ENCODE data around the gene LCOR. TPM values are rescaled to one million over a fixed set of nuclear protein-coding genes. Genes with fewer than 3 reads are reported as not detected.

Gene LCOR
- 1,000 to 10,000 TPM in 1 of 4 donors, 100 to 1,000 TPM in 1, 10 to 100 TPM in 1, 1 to 10 TPM in 1; 7.7 to 2,027 (median 132) TPM for total RNA-seq

GRCh38 chr10:96831867-96832720, at the start of gene LCOR:
LCOR (plus strand) TSS chr10:96832298; CDS start chr10:96949058, 116,760 bp downstream.
- TF ChIP-seq CTCF (IDR thresholded peaks at IDR 0.05), result peak in 2 of 4 experiments; percentile 13 to 25
- TF ChIP-seq POLR2A (IDR thresholded peaks at IDR 0.05), result peak; percentile 67 to 79
- intact Hi-C loops (cut with DNase I; ENCODE audit: low total_unique reads), result loop anchor here (10.0 kb wide), 1 partner anchor 457 kb away; no protein-coding TSS in a partner anchor

DNA sequence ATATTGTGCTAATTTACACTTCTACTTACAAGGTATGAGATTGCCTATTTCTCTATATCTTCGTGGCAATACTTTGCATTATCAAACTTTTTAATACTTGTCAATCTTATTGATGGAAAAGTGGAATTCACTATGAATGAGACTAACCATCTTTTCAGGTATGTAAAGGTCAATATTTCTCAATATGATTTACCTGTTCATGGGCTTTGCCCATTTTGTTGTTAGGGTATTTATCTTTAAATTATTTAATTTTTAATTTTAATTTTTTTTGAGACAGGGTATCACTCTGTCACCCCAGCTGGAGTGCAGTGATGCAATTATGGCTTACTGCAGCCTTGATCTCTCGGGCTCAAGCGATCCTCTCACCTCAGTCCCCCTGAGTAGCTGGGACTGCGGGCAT, 47.8 kb upstream of the LCOR start:
- Histone ChIP-seq H3K27me3 (no peaks in the 10 kb centered on the region), H3K36me3 (no peaks in the 10 kb centered on the region), H3K9me3 (no peaks in the 10 kb centered on the region), H3K27ac (no peak overlapping the region), H3K4me1 (no peaks in the 10 kb centered on the region), H3K4me3 (no peak overlapping the region)
- TF ChIP-seq POLR2A (IDR thresholded peaks at IDR 0.05), result no peak
- no peak for TF ChIP-seq CTCF (IDR thresholded peaks at IDR 0.05)
- DNase-seq, result no peak
- intact Hi-C loops (cut with DNase I; ENCODE audit: low total_unique reads), result no loop called here

More at GRCh38 chr10:96831867-96832720, at the start of gene LCOR:
- Histone ChIP-seq H3K4me3 (peak within 1 kb of the TSS; percentile 73 to 89), H3K4me1 (peaks cover 0 to 5% of the 10 kb centered on the region in 2 donors), H3K27ac (peak within 1 kb of the TSS; percentile 99), H3K36me3 (no peaks in the 10 kb centered on the region), H3K27me3 (no peaks in the 10 kb centered on the region), H3K9me3 (no peaks in the 10 kb centered on the region)
- peak; percentile 84 to 87 for DNase-seq

- Histone ChIP-seq H3K36me3 (no peaks in the 10 kb centered on the region), H3K4me3 (no peak overlapping the region), H3K27ac (no peak overlapping the region), H3K4me1 (no peaks in the 10 kb centered on the region), H3K27me3 (no peaks in the 10 kb centered on the region), H3K9me3 (no peaks in the 10 kb centered on the region)
- TF ChIP-seq POLR2A (IDR thresholded peaks at IDR 0.05) (no peak), CTCF (IDR thresholded peaks at IDR 0.05) (no peak)
- DNase-seq, result no peak
- intact Hi-C loops (cut with DNase I; ENCODE audit: low total_unique reads), result no loop called here
Measured at GRCh38 chr10:96789571-96790108, 42.5 kb upstream of the LCOR start.

GRCh38 chr10:96791902-96792301, 40.2 kb upstream of the LCOR start:
- no peak for TF ChIP-seq CTCF (IDR thresholded peaks at IDR 0.05)
- TF ChIP-seq POLR2A (IDR thresholded peaks at IDR 0.05), result no peak
- no peak overlapping the region for H3K27ac ChIP-seq

More at GRCh38 chr10:96791902-96792301, 40.2 kb upstream of the LCOR start:
- no peak overlapping the region for H3K4me3 ChIP-seq
- intact Hi-C loops (cut with DNase I; ENCODE audit: low total_unique reads), result no loop called here
- no peaks in the 10 kb centered on the region for H3K4me1 ChIP-seq
- H3K36me3 ChIP-seq, result no peaks in the 10 kb centered on the region
- no peaks in the 10 kb centered on the region for H3K27me3 ChIP-seq
- no peak for DNase-seq
- H3K9me3 ChIP-seq, result no peaks in the 10 kb centered on the region
